GM12874 (cell line): ENCODE measurements around the gene IQCK.

Source experiments
- TF ChIP-seq, protein P1 (sequence below): IDR thresholded peaks from 2 replicates; pipeline ENCODE4 v1.5.1; 2011; ENCODE audit warnings: low read depth, mild to moderate bottlenecking, control low read depth, low read length, moderate library complexity; ENCODE audit not compliant: insufficient read depth

IQCK gene

DNA sequence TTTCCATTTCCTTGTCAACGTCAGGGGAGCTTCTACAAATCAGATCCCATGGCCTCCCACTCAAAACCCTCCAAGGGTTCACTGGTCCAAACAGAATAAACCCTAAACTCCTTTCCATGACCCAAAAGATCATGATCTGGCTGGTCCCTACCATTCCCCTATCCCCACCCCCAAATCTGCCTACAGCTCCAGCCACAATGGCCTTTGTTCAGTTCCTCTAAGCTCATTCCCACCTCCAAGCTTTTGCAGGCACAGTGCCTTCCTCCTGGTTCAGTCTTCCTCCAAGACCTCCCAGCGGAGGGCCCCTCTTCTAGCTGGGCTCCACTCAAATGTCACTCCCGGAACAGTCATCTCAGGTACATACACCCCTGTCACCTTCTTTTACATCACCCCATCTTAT is 164.6 kb downstream of the IQCK start:
- TF ChIP-seq, protein P1, sequence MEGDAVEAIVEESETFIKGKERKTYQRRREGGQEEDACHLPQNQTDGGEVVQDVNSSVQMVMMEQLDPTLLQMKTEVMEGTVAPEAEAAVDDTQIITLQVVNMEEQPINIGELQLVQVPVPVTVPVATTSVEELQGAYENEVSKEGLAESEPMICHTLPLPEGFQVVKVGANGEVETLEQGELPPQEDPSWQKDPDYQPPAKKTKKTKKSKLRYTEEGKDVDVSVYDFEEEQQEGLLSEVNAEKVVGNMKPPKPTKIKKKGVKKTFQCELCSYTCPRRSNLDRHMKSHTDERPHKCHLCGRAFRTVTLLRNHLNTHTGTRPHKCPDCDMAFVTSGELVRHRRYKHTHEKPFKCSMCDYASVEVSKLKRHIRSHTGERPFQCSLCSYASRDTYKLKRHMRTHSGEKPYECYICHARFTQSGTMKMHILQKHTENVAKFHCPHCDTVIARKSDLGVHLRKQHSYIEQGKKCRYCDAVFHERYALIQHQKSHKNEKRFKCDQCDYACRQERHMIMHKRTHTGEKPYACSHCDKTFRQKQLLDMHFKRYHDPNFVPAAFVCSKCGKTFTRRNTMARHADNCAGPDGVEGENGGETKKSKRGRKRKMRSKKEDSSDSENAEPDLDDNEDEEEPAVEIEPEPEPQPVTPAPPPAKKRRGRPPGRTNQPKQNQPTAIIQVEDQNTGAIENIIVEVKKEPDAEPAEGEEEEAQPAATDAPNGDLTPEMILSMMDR: no peak

DNA sequence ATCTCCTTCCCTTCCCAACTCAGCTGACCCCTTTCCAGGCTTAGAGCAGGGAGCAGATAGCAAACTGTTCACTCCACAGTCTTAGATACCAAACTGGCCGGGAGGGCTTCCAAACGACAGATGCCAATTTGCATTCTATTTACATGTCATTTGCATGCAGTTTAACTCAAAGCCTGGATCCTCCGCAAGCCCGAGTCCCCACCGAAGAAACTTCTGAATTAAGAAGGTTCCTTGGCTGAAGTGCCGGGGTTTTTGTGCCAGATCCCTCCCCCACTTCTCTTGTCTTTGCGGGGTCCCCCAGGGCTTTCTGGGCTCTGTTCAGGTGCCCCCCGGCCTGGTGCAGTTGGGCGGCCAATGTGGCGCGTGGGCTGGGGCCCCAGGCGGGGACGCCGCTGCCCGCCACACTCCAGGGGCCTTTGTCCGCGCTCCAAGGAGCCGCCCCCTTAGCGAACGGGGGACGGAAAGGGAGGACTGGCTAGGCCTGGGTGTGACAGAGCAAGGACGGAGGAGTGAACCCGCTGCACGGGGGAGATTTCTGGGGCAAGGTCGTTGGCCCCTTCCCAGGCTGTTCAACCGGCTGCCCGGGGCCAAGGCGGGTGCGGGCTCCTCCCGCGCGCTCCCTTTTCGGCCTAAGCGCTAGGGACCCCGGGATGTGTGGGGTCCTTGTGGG is 165.4 kb downstream of the IQCK start:
- TF ChIP-seq, protein P1: no peak

DNA sequence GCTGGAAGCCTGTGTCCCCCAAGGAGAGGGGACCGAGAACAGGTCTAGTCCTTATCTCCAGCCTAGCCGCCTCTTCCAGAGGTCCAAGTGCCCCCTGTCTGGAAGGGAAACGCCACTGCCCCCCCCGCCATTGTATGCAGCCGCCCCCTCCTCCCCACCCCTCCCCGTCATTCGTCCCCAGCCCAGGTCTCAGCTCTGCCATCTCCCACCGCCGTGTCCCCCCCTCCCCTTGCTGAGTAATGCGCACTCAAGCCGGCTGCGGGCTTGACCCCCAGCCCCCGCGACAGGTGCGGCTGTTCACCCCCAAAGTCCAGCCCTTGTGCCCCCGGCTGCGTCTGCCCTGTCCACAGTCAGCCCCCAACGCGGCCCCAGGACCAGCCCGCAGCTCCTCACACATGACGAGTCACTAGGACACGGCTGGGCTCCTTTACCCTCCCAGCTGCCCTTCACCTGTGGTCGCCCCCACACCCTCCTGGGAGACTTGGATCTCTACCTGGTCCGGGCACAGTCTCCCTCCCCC is 166.0 kb downstream of the IQCK start:
- TF ChIP-seq, protein P1: no peak

DNA sequence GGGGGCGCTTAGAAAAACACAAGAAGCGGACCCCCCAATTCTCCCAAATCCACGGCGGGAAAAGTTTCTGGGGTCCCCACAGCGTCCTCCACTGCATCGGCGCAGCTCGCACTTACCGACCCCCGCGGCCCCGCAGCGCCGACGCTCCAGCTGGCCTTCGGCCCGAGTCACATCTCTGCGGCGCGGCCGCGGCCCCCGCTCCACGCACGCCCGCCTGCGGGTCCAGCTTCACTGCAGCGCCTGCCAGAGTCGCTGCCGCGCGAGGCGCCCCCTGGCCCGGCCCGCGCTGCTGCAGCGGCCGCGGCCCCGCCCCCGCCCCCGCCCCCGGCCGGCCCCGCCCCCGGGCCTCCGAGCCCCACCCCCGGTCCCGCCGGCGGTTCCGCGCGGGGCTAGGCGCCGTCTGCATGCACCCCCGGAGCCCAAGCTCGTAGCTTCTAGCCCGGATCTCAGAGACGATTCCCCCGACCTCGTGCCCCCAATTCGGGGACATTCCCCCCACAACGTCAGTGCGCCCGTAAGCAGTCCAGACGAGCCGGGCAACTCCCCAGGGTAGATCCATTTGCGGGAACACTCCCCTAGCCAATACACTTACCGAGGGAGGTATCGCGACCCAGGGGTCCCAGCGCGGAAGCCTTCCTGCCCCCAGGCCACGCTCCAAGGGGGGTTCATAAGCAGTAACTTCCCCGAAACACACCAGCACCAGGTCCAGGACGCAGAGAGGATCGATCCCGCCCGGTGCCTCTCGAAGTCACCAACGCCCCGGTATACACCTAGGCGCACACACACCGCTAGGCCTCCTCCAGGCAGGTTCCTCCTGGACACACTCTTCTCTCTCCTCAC is 166.8 kb downstream of the IQCK start, which contains the start of gene GPRC5B:
GPRC5B (minus strand) TSS at position 238 of the 840 bp plus-strand sequence. CDS start 12,003 bp downstream, outside the sequence.
- TF ChIP-seq, protein P1: no peak

DNA sequence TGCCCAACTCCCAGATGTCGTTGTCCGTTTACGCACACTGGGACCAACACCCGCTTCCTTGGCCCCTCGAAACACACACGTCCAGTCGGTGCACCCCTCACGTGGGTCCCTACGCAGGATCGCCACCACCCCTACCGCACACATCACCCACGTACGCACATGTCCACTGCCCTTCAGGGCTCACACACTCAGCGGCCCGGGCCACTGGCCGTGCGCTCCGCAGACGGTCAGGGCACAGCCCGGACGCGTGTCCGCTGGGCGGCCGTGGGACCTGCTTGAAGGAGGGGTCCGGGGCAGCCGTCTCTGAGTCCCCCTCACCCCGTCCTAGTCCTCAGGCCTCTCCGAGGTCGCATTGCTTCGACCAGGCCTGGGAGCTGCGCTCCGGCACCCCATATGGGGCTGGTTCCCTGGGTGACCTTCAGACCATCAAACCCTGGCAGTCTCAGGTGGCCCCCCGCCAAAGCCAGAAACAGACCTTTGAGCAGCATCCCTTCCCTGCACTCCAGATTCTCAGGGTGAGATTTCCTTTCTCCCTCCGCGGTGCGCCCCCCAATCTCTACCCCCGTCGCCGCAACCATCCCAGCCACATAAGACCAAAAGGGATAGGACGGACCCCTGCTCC is 167.5 kb downstream of the IQCK start:
- TF ChIP-seq, protein P1: no peak

DNA sequence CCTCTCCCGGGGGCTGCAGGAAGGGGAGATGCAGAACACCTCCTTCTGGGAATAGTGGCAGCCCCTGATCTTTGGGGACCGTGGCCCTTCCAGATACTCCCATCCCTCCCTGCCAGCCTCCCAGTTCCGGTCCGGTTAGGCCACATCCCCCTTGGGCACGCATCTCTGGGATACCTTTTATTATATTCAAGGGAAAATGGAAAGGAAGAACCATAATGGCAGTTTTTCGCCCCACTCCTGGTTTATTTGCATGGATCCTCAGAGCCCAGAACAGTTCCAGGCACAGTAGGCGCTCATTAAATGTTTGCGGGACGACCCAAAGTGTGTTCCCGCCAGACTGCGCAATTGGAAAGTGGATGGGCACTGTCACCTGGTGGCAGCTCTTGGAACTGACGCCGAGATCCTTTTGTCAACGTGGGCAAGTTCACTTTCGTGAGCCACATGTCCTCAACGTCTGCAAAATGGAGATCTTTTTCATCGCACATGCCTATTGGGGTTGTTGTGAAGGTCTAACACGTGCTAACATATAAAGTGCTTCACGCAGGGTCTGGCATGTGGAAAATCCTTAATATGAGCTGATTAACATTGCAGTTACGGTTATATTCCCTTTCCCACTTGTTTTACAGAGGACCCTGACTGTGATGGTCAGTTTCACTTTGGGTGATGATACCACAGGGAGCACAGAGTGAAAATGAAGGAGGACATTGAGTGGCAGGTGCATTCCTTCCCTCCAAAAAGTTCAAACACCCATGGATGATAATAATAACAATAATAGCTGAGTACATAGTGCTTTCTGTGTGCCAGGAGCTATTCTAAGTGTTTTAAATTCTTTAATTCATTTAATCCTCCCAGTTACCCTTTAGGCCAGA is 168.2 kb downstream of the IQCK start:
- TF ChIP-seq, protein P1: peak; percentile 100
